HG02973 (cell line): ENCODE results near the gene MRPS26.
"Not testable (repeated sequence)": the region's sequence is repeated elsewhere in the genome, so short reads cannot be mapped to it uniquely, and the experiment has no call there.

Experiments
- ATAC-seq: cut with Tn5 transposase; IDR thresholded peaks from one replicate; pipeline ENCODE4 v1.9.1; 2021; ENCODE audit warnings: moderate library complexity; ENCODE audit not compliant: unreplicated experiment

MRPS26 gene

GRCh38 chr20:3072530-3073250, 26.8 kb downstream of the MRPS26 start:
- ATAC-seq, result no peak

GRCh38 chr20:3073251-3073643, 27.4 kb downstream of the MRPS26 start:
- ATAC-seq, result not testable (repeated sequence)

DNA sequence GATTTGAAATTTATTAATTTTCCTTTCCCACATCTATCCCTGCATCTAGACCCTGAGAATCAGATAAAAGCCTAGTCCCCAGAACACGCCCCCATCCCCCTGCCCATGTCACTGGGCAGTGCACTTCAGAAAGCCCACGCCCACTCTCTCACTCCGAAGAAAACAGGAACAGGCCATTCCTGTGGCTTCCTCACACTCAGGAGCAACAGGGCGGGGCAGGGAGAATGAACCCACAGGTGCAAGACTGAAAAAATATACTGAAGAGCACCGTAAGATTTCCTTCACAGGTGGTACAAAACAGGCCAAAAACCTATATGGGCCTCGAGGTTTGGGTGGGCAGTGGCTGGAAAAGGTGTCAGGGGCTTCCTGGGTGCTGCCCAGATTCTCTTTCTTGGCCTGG, 29.0 kb downstream of the MRPS26 start:
- no peak for ATAC-seq

DNA sequence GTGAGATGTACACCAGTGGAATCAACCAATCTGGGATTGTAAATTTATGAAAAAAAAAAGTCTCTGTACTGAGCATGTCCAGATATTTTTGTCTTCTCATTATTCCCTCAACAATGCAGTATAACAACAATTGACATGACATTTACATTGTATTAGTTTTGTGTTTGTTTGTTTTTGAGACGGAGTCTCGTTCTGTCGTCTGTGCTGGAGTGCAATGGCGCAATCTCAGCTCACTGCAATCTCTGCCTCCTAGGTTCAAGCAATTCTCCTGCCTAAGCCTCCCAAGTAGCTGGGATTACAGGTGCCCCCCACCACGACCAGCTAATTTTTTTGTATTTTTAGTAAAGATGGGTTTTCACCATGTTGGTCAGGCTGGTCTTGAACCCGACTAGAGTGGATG, 29.5 kb downstream of the MRPS26 start:
- ATAC-seq, result not testable (repeated sequence)

DNA sequence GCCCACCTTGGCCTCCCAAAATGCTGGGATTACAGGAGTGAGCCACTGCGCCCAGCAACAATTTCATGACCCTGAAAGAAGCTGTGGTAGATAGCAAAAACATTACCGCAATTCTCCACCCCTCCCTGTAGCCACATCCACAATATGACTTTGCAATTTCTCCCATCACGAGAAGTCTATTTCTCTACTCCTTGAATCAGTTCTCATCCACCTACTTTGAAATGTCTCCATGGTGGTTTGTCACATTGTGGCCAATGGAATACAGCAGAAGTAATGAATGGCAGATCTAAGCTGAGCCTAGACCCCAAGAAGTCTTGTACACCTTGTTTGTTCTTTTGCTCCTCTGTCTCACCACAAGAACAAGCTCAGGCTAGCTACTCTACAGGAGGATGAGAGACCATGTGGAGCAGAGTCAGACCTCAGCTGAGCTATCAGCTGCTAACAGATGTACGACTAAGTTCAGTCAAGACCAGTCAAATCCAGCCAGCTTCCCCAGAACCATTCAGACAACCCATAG, 31.8 kb downstream of the MRPS26 start:
- no peak for ATAC-seq

GRCh38 chr20:3080939-3081388, 35.1 kb downstream of the MRPS26 start:
- ATAC-seq, result no peak

DNA sequence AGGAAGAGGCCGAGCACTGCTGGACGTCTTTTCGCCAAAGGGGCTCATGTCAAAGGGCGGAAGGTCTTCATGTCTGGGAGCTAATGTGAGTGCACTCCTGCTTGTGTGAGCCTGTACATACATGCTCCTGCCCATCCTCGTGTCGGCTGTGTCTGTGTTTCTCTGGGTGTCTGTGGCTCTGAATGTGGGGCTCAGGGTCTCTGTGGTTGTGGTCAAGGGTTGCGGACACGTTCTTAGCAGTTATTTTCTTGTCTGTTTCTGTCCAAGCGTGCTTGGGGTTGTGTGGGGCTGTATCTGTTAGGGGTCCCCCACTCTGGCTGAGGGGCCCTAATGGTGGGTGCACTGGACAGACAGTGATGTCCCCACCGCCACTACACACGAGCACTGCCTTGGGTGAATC, 35.8 kb downstream of the MRPS26 start:
- ATAC-seq, result no peak

- no peak for ATAC-seq
These were observed 36.6 kb downstream of the MRPS26 start for GRCh38 chr20:3082306-3082951.

DNA sequence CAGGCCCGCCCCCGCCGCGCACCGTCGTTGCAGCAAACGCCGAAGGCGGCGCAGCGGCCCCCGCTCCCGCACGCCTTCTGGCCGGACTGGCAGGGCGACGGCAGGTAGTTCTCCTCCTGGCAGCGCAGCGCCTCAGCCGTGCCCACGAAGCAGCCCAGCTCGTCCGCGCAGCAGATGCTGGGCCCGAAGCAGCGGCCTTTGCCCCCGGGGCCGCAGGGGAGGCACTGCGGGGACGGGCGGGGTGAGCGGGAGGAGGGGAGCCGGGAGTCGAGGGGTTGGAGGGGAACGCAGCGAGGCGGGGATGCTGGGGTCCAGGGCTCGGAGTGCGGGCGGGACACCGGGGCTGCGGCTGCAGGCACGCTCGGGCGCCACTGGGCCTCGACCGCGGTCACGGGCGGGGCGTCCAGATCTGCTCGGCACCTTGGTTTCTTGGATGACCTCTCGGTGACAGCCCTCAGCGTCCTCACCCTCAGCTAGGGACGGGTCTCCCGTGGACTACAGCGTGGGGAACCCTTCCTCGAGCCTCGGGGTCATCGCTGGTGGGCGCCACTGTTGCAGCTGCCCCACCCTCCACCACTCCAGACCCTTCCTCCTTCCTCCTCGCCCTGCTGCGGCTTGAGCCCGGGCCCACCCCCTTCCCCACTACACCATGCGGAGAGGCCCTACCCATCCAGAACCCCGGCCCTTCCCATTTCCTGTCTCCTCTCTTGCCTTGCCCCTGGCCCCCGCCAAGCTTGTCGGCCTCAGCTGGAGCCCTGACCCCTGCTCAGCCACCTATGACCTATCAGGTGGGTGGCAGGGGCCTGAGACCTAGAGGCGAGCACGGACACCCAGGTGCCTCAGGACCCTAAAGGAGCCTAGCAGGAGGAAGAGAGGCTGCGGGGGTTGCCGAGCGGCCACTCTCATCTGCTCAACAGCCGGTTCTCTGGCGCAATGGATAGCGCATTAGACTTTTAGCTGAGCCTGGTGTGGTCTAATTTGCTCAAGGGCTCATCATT, 37.4 kb downstream of the MRPS26 start:
- no peak for ATAC-seq

- ATAC-seq, result no peak
These were observed 38.6 kb downstream of the MRPS26 start, which contains the start of gene AVP for GRCh38 chr20:3084283-3084985. Gene AVP (minus strand): TSS chr20:3084724. CDS start chr20:3084674, 50 bp downstream.

DNA sequence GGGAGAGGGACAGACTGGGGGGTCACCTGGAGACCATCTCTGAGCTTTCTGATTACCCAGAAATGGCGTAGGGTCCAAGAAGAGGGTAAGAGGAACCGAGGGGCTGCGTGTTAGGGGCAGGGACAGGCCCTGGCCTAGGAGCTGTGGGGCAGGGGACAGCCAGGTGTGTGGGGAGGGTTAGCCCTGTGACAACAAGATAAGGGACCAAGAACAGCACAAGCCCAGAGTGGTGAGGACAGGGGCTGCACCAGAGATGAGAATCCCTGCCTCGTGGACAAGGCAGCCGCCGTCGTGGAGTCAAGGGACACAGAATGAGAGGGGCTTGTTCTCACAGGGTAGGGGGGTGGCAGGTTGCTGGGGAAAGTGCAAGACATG, 39.1 kb downstream of the MRPS26 start:
- ATAC-seq, result no peak

DNA sequence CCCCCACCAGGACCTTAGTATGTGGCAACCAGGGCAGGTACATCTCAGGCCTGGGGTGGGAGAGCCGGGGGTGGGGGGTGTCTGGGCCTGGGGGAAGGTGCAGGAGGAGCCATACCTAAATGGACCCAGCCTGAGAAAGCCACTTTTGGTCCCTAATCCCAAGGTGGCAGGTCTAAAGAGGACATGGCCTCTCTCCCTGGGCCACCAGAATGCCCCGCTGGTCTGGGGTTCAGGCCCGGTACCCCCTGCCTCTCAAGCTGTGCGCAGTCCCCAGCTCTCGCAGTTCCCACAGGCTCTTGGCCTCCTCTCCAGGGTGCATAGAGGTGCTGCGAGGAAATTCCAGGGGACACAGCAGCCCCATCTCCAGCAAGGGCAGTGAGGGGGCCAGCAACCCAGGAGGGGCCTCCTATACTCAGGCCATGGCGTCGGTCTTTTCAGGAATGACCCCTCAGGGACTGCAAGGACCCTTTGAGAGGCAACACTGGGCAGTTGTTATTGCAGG, 39.8 kb downstream of the MRPS26 start:
- no peak for ATAC-seq

DNA sequence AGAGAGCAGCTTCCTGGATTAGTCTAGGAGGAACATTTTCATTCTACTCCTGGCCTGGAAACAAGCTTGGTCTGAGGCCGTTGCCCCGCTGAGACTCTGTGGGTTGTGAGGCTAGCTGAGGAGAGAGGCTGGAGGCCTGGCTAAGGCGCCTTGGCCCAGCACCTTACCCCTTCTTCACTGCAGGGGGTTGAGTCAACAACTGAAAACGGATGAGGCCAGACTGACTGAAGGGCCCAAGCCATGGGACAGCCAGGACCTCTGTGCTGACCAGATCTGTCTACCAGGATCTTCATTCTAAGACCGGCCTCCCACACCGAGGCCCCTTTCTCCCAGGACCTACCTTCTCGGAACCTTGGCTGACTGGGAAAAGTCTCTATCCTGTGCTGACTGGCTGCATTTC, 42.2 kb downstream of the MRPS26 start:
- no peak for ATAC-seq

GRCh38 chr20:3090565-3090964, 44.7 kb downstream of the MRPS26 start:
- ATAC-seq, result no peak

- ATAC-seq, result no peak
These were observed 46.9 kb downstream of the MRPS26 start for GRCh38 chr20:3092611-3093379.

- ATAC-seq, result no peak
These were observed 48.1 kb downstream of the MRPS26 start for GRCh38 chr20:3093861-3094361.

GRCh38 chr20:3094848-3095629, 49.2 kb downstream of the MRPS26 start:
- ATAC-seq, result no peak
